GM23248 (cell line): ENCODE results near the gene COQ3. TPM values are rescaled to one million over a fixed set of nuclear protein-coding genes. Genes with fewer than 3 reads are reported as not detected.

Experiments used
- DNase-seq: peaks from one replicate; pipeline ENCODE4 v3.0.0-alpha.2; 2015
- H2AFZ ChIP-seq: fragments of 200-600 bp; sonication (generic); 2 replicates; pipeline ENCODE4 v1.6.1; 2016; ENCODE audit warnings: antibody characterized with exemption
- H3F3A ChIP-seq: fragments of 200-600 bp; sonication (generic); 2 replicates; pipeline ENCODE4 v1.6.1; 2016; ENCODE audit warnings: mild to moderate bottlenecking, antibody characterized with exemption, mixed run types; ENCODE audit not compliant: insufficient read depth
- H3K27ac ChIP-seq: fragments of 200-600 bp; sonication (generic); 2 replicates; pipeline ENCODE4 v1.5.1; 2016; ENCODE audit warnings: mild to moderate bottlenecking
- H3K27me3 ChIP-seq: fragments of 200-600 bp; sonication (generic); replicated peaks from 2 replicates; pipeline ENCODE4 v1.6.1; 2016; ENCODE audit warnings: mild to moderate bottlenecking; ENCODE audit not compliant: insufficient read depth
- H3K36me3 ChIP-seq: fragments of 200-600 bp; sonication (generic); 2 replicates; pipeline ENCODE4 v1.6.1; 2016; ENCODE audit warnings: low read depth, mild to moderate bottlenecking
- H3K4me1 ChIP-seq: fragments of 200-600 bp; sonication (generic); 2 replicates; pipeline ENCODE4 v1.6.1; 2016; ENCODE audit warnings: mild to moderate bottlenecking; ENCODE audit not compliant: insufficient read depth
- H3K4me2 ChIP-seq: fragments of 200-600 bp; sonication (generic); one replicate; pipeline ENCODE4 v1.6.1; 2016; ENCODE audit warnings: mild to moderate bottlenecking; ENCODE audit not compliant: unreplicated experiment
- H3K4me3 ChIP-seq: fragments of 200-600 bp; sonication (generic); 2 replicates; pipeline ENCODE4 v1.5.1; 2016; ENCODE audit warnings: mild to moderate bottlenecking
- H3K79me2 ChIP-seq: fragments of 200-600 bp; sonication (generic); 2 replicates; pipeline ENCODE4 v1.6.1; 2016; ENCODE audit warnings: mild to moderate bottlenecking; ENCODE audit not compliant: insufficient read depth
- H3K9ac ChIP-seq: fragments of 200-600 bp; sonication (generic); 2 replicates; pipeline ENCODE4 v1.6.1; 2016; ENCODE audit warnings: mild to moderate bottlenecking
- H3K9me2 ChIP-seq: fragments of 200-600 bp; sonication (generic); 2 replicates; pipeline ENCODE4 v1.6.1; 2016; ENCODE audit warnings: mixed run types, mild to moderate bottlenecking, moderate library complexity; ENCODE audit not compliant: insufficient read depth
- H3K9me3 ChIP-seq: fragments of 200-600 bp; sonication (generic); one replicate; pipeline ENCODE4 v1.6.1; 2017; ENCODE audit warnings: low read depth
- H4K20me1 ChIP-seq: fragments of 200-600 bp; sonication (generic); 2 replicates; pipeline ENCODE4 v1.6.0; 2016; ENCODE audit not compliant: insufficient read depth
- EZH2 ChIP-seq: fragments of 200-600 bp; sonication (generic); IDR thresholded peaks from 2 replicates; pipeline ENCODE4 v1.6.1; 2018; ENCODE audit warnings: antibody characterized with exemption, mild to moderate bottlenecking; ENCODE audit not compliant: insufficient read depth, poor library complexity, severe bottlenecking
- EZH2phosphoT487 ChIP-seq: fragments of 200-600 bp; sonication (generic); IDR thresholded peaks from 2 replicates; pipeline ENCODE4 v1.6.1; 2018; ENCODE audit warnings: antibody characterized with exemption, moderate library complexity, mild to moderate bottlenecking, low read depth; ENCODE audit not compliant: insufficient read depth
- WGBS, 2 experiments: methylation state at CpG; one replicate each; pipeline ENCODE4 v1.1.6; 2015 to 2017; ENCODE audit warnings: low lambda C conversion rate in 2 of 2, low coverage in 1 of 2; ENCODE audit errors: missing lambda C conversion rate in 2 of 2; 5-methylcytosine and 5-hydroxymethylcytosine counted together
- in situ Hi-C: fragments of 300-500 bp; cut with MboI; formaldehyde crosslinking; loops from 2 replicates; pipeline ENCODE4 v1.15.0; 2020
- polyA plus RNA-seq: library from polyadenylated mRNA; unstranded; fragments of >200 nt; fragmentation: Nextera tagmentation; extraction: Ambion mirVana; gene quantifications from 2 replicates; pipeline ENCODE4 v1.2.1, GENCODE V29; 2016
- total RNA-seq: library from RNA; depleted of rRNA; stranded (reverse); fragments of >200 nt; shearing (Covaris generic); gene quantifications from 2 replicates; pipeline ENCODE4 v1.2.3, GENCODE V29; 2014

COQ3 gene
- total and polyA plus RNA-seq, 2 experiments from 2014 or later, result 3.5 to 8.8 TPM

DNA sequence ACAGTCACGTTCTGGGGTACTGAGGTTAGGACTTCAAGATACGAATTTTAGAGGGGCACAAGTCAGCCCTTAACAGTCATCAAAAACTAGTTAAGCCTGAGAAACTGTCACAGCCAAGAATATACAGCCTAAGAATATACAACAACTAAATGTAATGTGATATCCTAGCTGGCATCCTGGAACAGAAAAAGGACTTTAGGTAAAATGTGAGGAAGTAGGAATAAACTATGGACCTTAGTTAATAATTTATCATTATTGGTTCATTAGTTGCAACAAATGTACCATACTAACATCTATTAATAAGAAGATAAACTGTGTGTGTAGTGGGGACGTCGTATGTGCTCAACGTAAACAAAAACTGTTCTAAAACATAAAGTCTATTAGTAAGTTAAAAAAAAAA lies 30.0 kb upstream of the COQ3 start:
- 45 to 53% methylated on average over 5 of the region's 5 CpGs for WGBS, 2 experiments
- Histone ChIP-seq H3K9ac (peak overlapping the region; percentile 98), H3K4me1 (peaks cover 29% of the 10 kb centered on the region), H3K27me3 (no peaks in the 10 kb centered on the region), H3K27ac (peak overlapping the region; percentile 97), H3F3A (peaks cover 17% of the 10 kb centered on the region), H3K4me2 (peak overlapping the region; percentile 98), H3K79me2 (peaks cover 87% of the 10 kb centered on the region), H2AFZ (peak overlapping the region; percentile 91; the same call in 1 of the 2 replicates), H3K9me3 (no peaks in the 10 kb centered on the region), H3K36me3 (no peaks in the 10 kb centered on the region), H3K9me2 (no peaks in the 10 kb centered on the region), H4K20me1 (peaks cover 18% of the 10 kb centered on the region; the same call in 1 of the 2 replicates), H3K4me3 (peak overlapping the region; percentile 90)
- TF ChIP-seq EZH2 (no peak), EZH2phosphoT487 (no peak)
- in situ Hi-C loops, result no loop called here
- DNase-seq, result no peak

DNA sequence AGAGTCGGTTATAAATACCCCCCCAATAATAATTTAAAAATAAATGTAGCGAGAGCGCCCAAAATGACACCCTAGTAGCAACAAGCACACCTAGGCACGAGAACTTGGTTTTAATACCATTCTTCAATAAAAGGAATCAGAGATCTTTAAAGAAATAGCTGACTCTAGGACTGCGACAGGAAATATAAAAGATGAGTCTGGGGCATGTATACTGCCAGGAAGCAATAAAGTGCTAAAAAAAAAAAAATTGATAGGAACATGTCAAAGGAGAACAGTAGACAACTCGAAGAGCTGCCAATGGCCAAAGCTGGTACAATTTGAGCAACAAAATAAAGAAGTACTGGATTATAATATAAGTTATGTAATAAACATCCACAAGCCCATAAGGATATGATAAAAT lies 28.9 kb upstream of the COQ3 start:
- DNase-seq, result no peak
- TF ChIP-seq EZH2 (no peak), EZH2phosphoT487 (no peak)
- 77 to 82% methylated on average over 6 of the region's 6 CpGs for WGBS, 2 experiments
- peaks cover 28% of the 10 kb centered on the region for H3K4me1 ChIP-seq
- no peak overlapping the region for H3K9ac ChIP-seq
- H3K79me2 ChIP-seq, result peaks cover 87% of the 10 kb centered on the region
- peaks cover 17% of the 10 kb centered on the region for H3F3A ChIP-seq
- H3K4me2 ChIP-seq, result peak overlapping the region; percentile 98
- no peak overlapping the region for H2AFZ ChIP-seq
- no peaks in the 10 kb centered on the region for H3K36me3 ChIP-seq
- no peaks in the 10 kb centered on the region for H3K9me2 ChIP-seq
- in situ Hi-C loops, result no loop called here
- no peak overlapping the region for H3K27ac ChIP-seq
- peaks cover 22% of the 10 kb centered on the region; the same call in 1 of the 2 replicates for H4K20me1 ChIP-seq
- no peaks in the 10 kb centered on the region for H3K9me3 ChIP-seq
- peak overlapping the region; percentile 90; the same call in 1 of the 2 replicates for H3K4me3 ChIP-seq
- H3K27me3 ChIP-seq, result no peaks in the 10 kb centered on the region

GRCh38 chr6:99416892-99417767 lies 23.1 kb upstream of the COQ3 start:
- Histone ChIP-seq H3K4me1 (peaks cover 23% of the 10 kb centered on the region), H4K20me1 (peaks cover 29% of the 10 kb centered on the region; the same call in 1 of the 2 replicates), H3K4me3 (no peak overlapping the region), H3F3A (no peaks in the 10 kb centered on the region), H3K9ac (no peak overlapping the region), H3K9me3 (no peaks in the 10 kb centered on the region), H3K36me3 (peaks cover 13% of the 10 kb centered on the region; the same call in 1 of the 2 replicates), H3K4me2 (peak overlapping the region; percentile 1), H2AFZ (no peak overlapping the region), H3K27me3 (no peaks in the 10 kb centered on the region), H3K9me2 (no peaks in the 10 kb centered on the region), H3K27ac (no peak overlapping the region), H3K79me2 (peaks cover 100% of the 10 kb centered on the region)
- 88 to 89% methylated on average over 9 of the region's 9 CpGs for WGBS, 2 experiments
- in situ Hi-C loops, result no loop called here
- DNase-seq, result no peak
- TF ChIP-seq EZH2phosphoT487, result no peak
- no peak for TF ChIP-seq EZH2

GRCh38 chr6:99416226-99416625 lies 22.2 kb upstream of the COQ3 start:
- no peak overlapping the region for H2AFZ ChIP-seq
- H4K20me1 ChIP-seq, result peaks cover 20% of the 10 kb centered on the region; the same call in 1 of the 2 replicates
- peak overlapping the region; percentile 1 for H3K4me2 ChIP-seq
- H3K4me1 ChIP-seq, result peaks cover 23% of the 10 kb centered on the region
- no peak overlapping the region for H3K4me3 ChIP-seq
- peaks cover 100% of the 10 kb centered on the region for H3K79me2 ChIP-seq
- H3K9ac ChIP-seq, result no peak overlapping the region
- TF ChIP-seq EZH2 (no peak), EZH2phosphoT487 (no peak)
- in situ Hi-C loops, result no loop called here
- WGBS, 2 experiments, result 93 to 94% methylated on average over 2 of the region's 2 CpGs
- peak; percentile 10 for DNase-seq
- no peaks in the 10 kb centered on the region for H3K27me3 ChIP-seq
- H3K9me2 ChIP-seq, result no peaks in the 10 kb centered on the region
- no peaks in the 10 kb centered on the region for H3K9me3 ChIP-seq
- H3K27ac ChIP-seq, result no peak overlapping the region
- H3K36me3 ChIP-seq, result peaks cover 13% of the 10 kb centered on the region; the same call in 1 of the 2 replicates
- H3F3A ChIP-seq, result no peaks in the 10 kb centered on the region
